SK-N-MC (cell line): ENCODE measurements around the gene CCR5.
"Not testable (repeated sequence)": the region's sequence is repeated elsewhere in the genome, so short reads cannot be mapped to it uniquely, and the experiment has no call there.

Source experiments
- DNase-seq: peaks from one replicate; pipeline ENCODE4 v3.0.0-alpha.2; 2011; ENCODE audit warnings: low read depth, low spot score
- H3K27ac ChIP-seq: fragments of 200-600 bp; sonication (generic); 2 replicates; pipeline ENCODE4 v1.5.1; 2016; ENCODE audit warnings: mixed run types
- H3K36me3 ChIP-seq: fragments of 200-600 bp; sonication (generic); 2 replicates; pipeline ENCODE4 v1.6.1; 2017; ENCODE audit warnings: antibody characterized with exemption, low read length, mixed read lengths; ENCODE audit not compliant: insufficient read depth
- H3K4me3 ChIP-seq: fragments of 200-600 bp; sonication (generic); 2 replicates; pipeline ENCODE4 v1.5.1; 2016
- H3K9ac ChIP-seq: fragments of 200-600 bp; sonication (generic); 2 replicates; pipeline ENCODE4 v1.8.0; 2017; ENCODE audit warnings: mixed run types, mixed read lengths; ENCODE audit not compliant: insufficient read length
- H3K9me3 ChIP-seq: fragments of 200-600 bp; sonication (generic); 2 replicates; pipeline ENCODE4 v1.6.1; 2017; ENCODE audit warnings: low read depth, mild to moderate bottlenecking, antibody characterized with exemption, low read length, moderate library complexity, mixed read lengths
- EZH2 ChIP-seq: fragments of 200-600 bp; sonication (generic); IDR thresholded peaks from one replicate; pipeline ENCODE4 v1.6.1; 2017; ENCODE audit warnings: antibody characterized with exemption
- FOXP2 ChIP-seq: optimal IDR thresholded peaks from 2 replicates; pipeline ENCODE3; 2011; ENCODE audit warnings: mild to moderate bottlenecking, moderate library complexity; ENCODE audit not compliant: insufficient read depth; ENCODE audit errors: extremely low read length, control extremely low read depth
- POLR2AphosphoS5 ChIP-seq: IDR thresholded peaks from 2 replicates; pipeline ENCODE4 v1.6.1; 2012; ENCODE audit warnings: mild to moderate bottlenecking, low read depth, low read length, borderline replicate concordance

CCR5 gene

DNA sequence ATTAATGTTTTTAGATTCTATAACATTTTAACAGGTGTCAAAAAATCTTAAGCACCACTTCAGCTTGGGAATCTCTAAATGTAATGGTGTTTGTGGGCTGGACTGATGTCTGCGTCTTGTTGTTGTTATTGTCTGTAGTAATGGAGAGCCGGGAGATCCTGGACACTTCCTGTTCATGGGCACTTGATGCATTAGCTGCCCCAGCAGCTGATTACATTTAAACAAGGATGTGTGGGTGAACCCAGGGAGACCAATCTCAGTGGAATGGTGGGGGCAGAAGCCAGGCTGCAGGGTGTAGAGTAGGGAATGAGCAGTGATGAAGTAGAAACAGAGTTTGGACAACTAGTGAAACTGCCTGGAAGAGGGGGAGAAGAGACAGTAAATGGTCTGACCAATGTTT is 28.4 kb downstream of the CCR5 start:
- DNase-seq = no peak
- H3K4me3 ChIP-seq = no peak overlapping the region
- no peaks in the 10 kb centered on the region for H3K9me3 ChIP-seq
- TF ChIP-seq EZH2 = no peak
- TF ChIP-seq FOXP2 = no peak
- no peak for TF ChIP-seq POLR2AphosphoS5
- no peaks in the 10 kb centered on the region for H3K36me3 ChIP-seq
- no peak overlapping the region for H3K27ac ChIP-seq
- no peak overlapping the region for H3K9ac ChIP-seq

DNA sequence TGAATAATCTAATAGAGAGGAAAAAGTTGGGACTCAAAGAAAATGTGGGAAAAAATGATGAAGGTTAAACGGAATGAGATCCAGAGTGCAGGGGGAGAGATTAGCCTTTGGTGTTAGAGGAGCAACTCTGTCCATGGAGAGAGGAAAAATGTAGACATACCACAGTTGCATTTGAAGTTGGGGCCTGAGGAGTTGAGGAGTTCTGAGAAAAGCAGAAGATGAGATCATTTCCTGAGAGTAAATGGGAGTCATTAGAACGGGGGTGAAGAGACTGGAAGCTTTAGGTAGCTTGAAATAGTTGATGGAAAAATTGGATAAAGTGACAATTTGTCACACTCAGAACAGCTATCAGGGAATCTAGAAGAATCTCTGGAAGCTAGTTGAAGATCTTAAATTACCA is 28.8 kb downstream of the CCR5 start:
- Histone ChIP-seq H3K4me3 (no peak overlapping the region), H3K27ac (no peak overlapping the region), H3K9ac (no peak overlapping the region), H3K36me3 (no peaks in the 10 kb centered on the region), H3K9me3 (no peaks in the 10 kb centered on the region)
- TF ChIP-seq FOXP2 = no peak
- no peak for TF ChIP-seq POLR2AphosphoS5
- no peak for TF ChIP-seq EZH2
- DNase-seq = no peak

DNA sequence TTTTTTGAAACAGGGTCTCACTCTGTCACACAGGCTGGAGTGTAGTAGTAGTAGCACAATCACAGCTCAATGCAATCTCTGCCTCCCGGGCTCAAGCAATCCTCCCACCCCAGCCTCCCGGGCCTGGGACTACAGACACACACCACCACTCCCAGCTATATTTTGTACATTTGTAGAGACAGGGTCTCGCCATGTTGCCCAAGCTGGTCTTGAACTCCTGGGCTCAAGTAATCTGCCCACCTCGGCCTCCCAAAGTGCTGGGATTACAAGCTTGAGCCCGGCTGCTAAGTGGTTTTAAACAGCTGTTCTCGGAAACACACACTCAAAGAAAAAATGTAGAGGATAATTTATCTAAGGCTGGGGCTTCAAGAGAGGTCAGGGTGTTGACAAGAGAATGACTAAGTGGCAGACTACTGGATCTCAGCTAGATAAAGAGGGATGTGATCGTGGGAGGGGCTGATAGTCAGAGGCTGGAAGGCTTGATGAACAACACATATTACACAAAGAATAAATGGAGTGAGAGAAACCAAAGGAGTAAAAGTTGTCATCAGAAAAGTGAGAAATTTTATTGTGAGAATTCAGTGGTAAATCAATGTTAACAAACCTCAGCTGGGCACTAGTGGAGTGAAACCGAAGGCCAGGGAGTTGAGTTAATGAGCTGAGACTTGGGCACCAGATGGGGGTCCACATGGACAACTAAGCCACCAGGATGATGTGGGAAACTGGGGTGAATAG is 29.4 kb downstream of the CCR5 start:
- Histone ChIP-seq H3K27ac (no peak overlapping the region), H3K9ac (no peak overlapping the region), H3K9me3 (no peaks in the 10 kb centered on the region), H3K36me3 (no peaks in the 10 kb centered on the region), H3K4me3 (no peak overlapping the region)
- DNase-seq = no peak
- TF ChIP-seq EZH2 (no peak), FOXP2 (no peak)

DNA sequence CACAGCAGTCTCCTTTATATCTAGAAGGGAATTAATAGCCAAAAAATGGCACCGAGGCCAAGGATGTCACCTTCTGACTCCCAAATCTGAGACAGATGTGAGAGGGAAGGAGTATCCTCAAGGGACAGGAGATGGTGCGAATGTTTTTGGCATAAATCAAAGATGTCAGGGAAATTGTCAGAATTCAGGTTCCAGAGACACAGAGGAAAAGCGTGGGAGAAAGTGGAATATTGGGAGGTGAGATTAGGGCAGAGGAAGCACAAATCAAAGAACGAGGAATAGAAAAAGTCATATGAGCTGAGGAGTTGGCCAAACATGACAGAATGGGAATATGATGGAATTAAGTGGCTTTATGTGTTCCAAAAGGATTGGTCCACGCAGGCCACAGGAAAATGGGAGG is 30.1 kb downstream of the CCR5 start:
- Histone ChIP-seq H3K9ac (no peak overlapping the region), H3K27ac (no peak overlapping the region), H3K36me3 (no peaks in the 10 kb centered on the region), H3K9me3 (no peaks in the 10 kb centered on the region), H3K4me3 (no peak overlapping the region)
- TF ChIP-seq FOXP2 (no peak), POLR2AphosphoS5 (no peak), EZH2 (no peak)
- DNase-seq = no peak

DNA sequence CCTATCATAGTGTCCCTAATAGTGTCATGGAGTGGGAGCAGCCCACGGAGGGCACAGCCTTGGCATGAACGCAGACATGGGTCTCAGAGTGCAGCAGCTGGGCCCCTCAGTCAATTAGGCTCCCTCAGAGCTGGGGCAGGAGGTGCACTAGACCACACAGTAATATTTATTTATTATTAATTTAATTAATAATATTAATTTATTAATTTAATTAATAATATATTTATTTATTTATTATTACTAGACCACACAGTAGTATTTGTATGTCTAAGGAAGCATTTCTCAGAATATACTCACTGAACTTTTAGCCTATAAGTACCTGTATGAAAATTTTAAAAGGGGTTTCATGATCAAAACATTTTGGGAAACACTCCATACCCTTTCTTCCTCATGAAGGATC is 30.8 kb downstream of the CCR5 start:
- no peak overlapping the region for H3K4me3 ChIP-seq
- no peak for TF ChIP-seq FOXP2
- DNase-seq = no peak

DNA sequence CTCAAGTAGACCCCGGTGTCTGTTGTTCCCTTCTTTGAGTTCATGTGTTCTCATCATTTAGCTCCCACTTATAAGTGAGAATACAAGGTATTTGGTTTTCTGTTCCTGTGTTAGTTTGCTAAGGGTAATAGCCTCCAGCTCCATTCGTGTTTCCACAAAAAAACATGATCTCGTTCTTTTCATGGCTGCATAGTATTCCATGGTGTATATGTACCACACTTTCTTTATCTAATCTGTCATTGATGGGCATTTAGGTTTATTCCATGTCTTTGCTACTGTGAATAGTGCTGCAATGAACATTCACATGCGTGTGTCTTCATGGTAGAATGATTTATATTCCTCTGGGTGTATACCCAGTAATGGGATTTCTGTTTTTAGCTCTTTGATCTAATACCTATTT is 32.2 kb downstream of the CCR5 start:
- not testable (repeated sequence) for H3K4me3 ChIP-seq, DNase-seq, H3K27ac ChIP-seq, H3K9me3 ChIP-seq, H3K9ac ChIP-seq, H3K36me3 ChIP-seq

More for the DNA sequence above, 30.8 kb downstream of the CCR5 start:
- no peaks in the 10 kb centered on the region for H3K36me3 ChIP-seq
- no peak overlapping the region for H3K9ac ChIP-seq
- H3K27ac ChIP-seq = no peak overlapping the region
- no peaks in the 10 kb centered on the region for H3K9me3 ChIP-seq

DNA sequence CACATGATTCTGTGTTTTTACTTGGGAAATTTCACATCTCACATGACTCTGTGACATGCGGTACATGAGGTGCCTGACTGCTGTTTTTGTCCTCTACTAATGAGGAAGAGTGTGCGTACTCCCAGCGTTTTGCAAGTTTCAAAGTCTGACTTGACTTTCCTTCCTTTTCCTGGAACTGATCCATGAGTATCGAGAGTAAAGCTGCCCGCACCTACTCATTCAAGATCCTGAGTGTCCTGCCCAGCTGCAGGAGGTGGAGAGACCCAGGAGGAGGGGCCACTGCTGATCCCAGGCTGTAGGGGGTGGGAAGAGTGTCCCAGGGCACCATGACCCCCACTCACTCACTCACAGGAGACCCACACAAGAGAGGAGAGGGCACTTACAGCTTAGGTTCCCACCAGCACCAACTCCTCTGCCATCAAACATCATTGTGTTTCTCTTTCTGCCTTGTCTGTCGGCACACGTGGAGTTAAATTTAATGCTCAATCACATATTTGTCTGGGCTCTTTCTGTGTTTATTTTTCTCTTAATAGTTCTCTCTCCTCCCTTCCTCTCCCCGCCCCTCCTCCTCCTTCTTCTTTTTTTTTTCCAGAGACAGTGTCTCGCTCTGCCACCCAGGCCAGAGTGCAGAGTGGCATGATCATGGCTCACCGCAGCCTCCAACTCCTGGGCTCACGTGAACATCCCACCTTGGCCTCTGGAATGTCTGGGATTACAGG is 34.7 kb downstream of the CCR5 start:
- Histone ChIP-seq H3K9me3 (no peaks in the 10 kb centered on the region), H3K27ac (no peak overlapping the region), H3K36me3 (no peaks in the 10 kb centered on the region), H3K4me3 (no peak overlapping the region), H3K9ac (no peak overlapping the region)
- no peak for TF ChIP-seq EZH2
- no peak for DNase-seq

DNA sequence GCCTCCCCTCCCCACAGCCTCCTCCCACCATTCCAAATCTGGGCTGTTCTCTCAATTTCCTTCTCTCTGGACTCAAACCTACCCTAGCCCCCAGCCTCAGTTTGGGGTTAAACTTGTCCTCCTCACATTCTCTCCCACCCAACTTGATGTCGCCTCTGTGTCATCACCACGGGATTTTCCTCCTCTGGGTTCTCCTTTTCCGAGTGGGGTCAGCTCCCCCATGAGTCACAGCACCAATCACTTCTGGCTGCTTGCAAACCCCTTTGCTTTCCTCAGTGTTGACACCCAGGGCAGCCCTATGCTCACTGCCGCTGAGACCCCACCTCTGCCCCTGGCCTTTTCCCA is 35.7 kb downstream of the CCR5 start:
- H3K27ac ChIP-seq = no peak overlapping the region
- no peaks in the 10 kb centered on the region for H3K36me3 ChIP-seq
- H3K4me3 ChIP-seq = no peak overlapping the region

DNA sequence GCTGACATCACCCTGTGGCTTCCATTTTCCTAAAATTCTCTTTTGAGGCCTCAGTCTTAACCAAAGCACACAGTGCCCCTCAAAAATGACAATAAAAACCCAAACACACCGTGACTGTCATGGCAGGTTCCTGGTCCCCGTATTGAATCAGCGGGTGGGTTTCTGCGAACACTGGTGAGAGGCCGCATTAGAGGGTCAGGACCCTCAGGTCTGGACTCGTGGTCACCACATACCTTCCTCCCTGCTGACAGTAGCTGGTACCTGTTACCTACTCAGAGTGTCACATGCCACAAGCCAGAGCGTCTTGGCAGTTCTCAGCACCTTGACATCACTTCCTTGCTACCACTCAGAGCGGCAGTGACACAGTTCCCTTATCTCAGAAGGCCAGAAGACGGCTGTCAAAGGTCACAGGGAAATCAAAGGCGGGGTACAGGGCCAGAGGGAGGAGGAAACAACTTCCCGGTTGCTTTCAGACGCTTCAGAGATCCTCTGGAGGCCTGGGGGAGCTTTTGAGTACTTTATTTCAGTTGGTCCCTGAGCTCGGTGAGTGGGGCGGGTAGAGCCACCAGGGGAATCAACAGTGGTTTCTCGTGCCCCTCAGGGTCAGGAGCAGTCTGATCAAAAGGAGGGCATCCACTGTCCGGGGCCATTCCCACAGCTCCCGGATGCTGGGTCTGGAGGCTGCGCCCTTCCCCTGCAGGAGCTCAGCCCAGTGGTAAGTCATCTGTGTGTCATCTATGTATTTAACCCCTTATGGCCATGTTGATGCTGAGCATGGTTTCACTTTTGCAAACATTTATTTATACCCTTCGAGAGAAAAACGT is 36.3 kb downstream of the CCR5 start, which contains the start of the genes CCR5AS and CCRL2:
Gene CCR5AS (minus strand): TSS at position 279 of the 824 bp plus-strand sequence.
Gene CCRL2 (plus strand): TSS at position 472 of the 824 bp plus-strand sequence. CDS start 821 bp downstream, outside the sequence.
- no peak for DNase-seq
- no peak for TF ChIP-seq POLR2AphosphoS5
- TF ChIP-seq FOXP2 = no peak
- no peak for TF ChIP-seq EZH2
- Histone ChIP-seq H3K36me3 (no peaks in the 10 kb centered on the region), H3K27ac (no peak within 1 kb of the TSS), H3K4me3 (no peak within 1 kb of the TSS), H3K9me3 (no peaks in the 10 kb centered on the region), H3K9ac (no peak within 1 kb of the TSS)

More for the DNA sequence above, 35.7 kb downstream of the CCR5 start:
- Histone ChIP-seq H3K9me3 (no peaks in the 10 kb centered on the region), H3K9ac (no peak overlapping the region)
- DNase-seq = no peak
- TF ChIP-seq POLR2AphosphoS5 = no peak
- no peak for TF ChIP-seq FOXP2
- no peak for TF ChIP-seq EZH2
